PC-9 (cell line): ENCODE data around the gene POLR2F. TPM values are rescaled to one million over a fixed set of nuclear protein-coding genes. Genes with fewer than 3 reads are reported as not detected.

Experiments
- BruUV-seq: library from RNA; stranded (reverse); fragments of 400-500 nt; replicated peaks from 2 replicates; lab custom pipeline; 2021; lab: Mats Ljungman, UMichigan
- CTCF ChIA-PET: fragments of 300-600 bp; sonication (Branson Sonifier 250); formaldehyde crosslinking; loops from one replicate; lab custom pipeline; 2022; ENCODE audit warnings: antibody characterized with exemption; lab: Charles Lee
- POLR2A ChIA-PET: fragments of 300-600 bp; sonication (Branson Sonifier 250); formaldehyde crosslinking; loops from one replicate; lab custom pipeline; 2022; ENCODE audit warnings: antibody characterized with exemption; ENCODE audit not compliant: unreplicated experiment; lab: Charles Lee
- DNase-seq, 2 experiments: peaks; one replicate each; pipeline versions ENCODE4 v3.0.0 to v3.0.0-alpha.2; 2015 to 2022; ENCODE audit warnings: mixed read lengths in 1 of 2
- H2AFZ ChIP-seq: fragments of 200-600 bp; sonication (generic); 2 replicates; pipeline ENCODE4 v1.8.1; 2017; ENCODE audit warnings: antibody characterized with exemption
- H3F3A ChIP-seq: fragments of 200-600 bp; sonication (generic); 2 replicates; pipeline ENCODE4 v1.8.1; 2017; ENCODE audit warnings: antibody characterized with exemption, mild to moderate bottlenecking, low read depth; ENCODE audit not compliant: insufficient read depth
- H3K27ac ChIP-seq: fragments of 200-600 bp; sonication (generic); 2 replicates; pipeline ENCODE4 v1.6.1; 2016; ENCODE audit warnings: mixed run types
- H3K27me3 ChIP-seq: fragments of 200-600 bp; sonication (generic); 2 replicates; pipeline ENCODE4 v1.6.1; 2016; ENCODE audit warnings: low read depth, mixed run types; ENCODE audit not compliant: insufficient read depth
- H3K36me3 ChIP-seq: fragments of 200-600 bp; sonication (generic); 2 replicates; pipeline ENCODE4 v1.6.1; 2016; ENCODE audit warnings: low read depth, mixed run types
- H3K4me1 ChIP-seq: fragments of 200-600 bp; sonication (generic); replicated peaks from 2 replicates; pipeline ENCODE4 v1.6.1; 2016; ENCODE audit warnings: mixed run types; ENCODE audit not compliant: insufficient read depth
- H3K4me2 ChIP-seq: fragments of 200-600 bp; sonication (generic); 2 replicates; pipeline ENCODE4 v1.6.1; 2017; ENCODE audit warnings: mixed run types
- H3K4me3 ChIP-seq: fragments of 200-600 bp; sonication (generic); 2 replicates; pipeline ENCODE4 v1.6.1; 2016; ENCODE audit warnings: mixed run types
- H3K79me2 ChIP-seq: fragments of 200-600 bp; sonication (generic); 2 replicates; pipeline ENCODE4 v1.6.1; 2017; ENCODE audit warnings: low read depth, mixed run types
- H3K9me2 ChIP-seq: fragments of 200-600 bp; sonication (generic); 2 replicates; pipeline ENCODE4 v1.8.1; 2017; ENCODE audit warnings: mild to moderate bottlenecking; ENCODE audit not compliant: insufficient read depth
- H3K9me3 ChIP-seq: fragments of 200-600 bp; sonication (generic); 2 replicates; pipeline ENCODE4 v1.8.1; 2016; ENCODE audit warnings: low read depth; ENCODE audit not compliant: insufficient read depth
- H4K20me1 ChIP-seq: fragments of 200-600 bp; sonication (generic); 2 replicates; pipeline ENCODE4 v1.8.1; 2017; ENCODE audit not compliant: insufficient read depth
- CTCF ChIP-seq: fragments of 200-600 bp; sonication (generic); conservative IDR thresholded peaks from 2 replicates; pipeline ENCODE4 v1.6.1; 2017; ENCODE audit warnings: mixed run types, antibody characterized with exemption, mild to moderate bottlenecking, moderate library complexity
- EZH2 ChIP-seq: fragments of 200-600 bp; sonication (generic); IDR thresholded peaks from 2 replicates; pipeline ENCODE4 v1.8.0; 2017; ENCODE audit warnings: antibody characterized with exemption, low read depth
- intact Hi-C: fragments of 100-400 bp; cut with micrococcal nuclease; formaldehyde crosslinking; loops from one replicate; pipeline ENCODE4 v1.10.0; 2022; ENCODE audit not compliant: unreplicated experiment
- total RNA-seq: library from RNA; stranded (reverse); gene quantifications from 2 replicates; pipeline ENCODE4 v1.2.3, GENCODE V29; 2021

The POLR2F gene
- total RNA-seq, 1 experiment from 2014 or later: 180 TPM

- Histone ChIP-seq H3F3A (peaks cover 45% of the 10 kb centered on the region), H3K9me2 (no peaks in the 10 kb centered on the region), H3K9me3 (no peaks in the 10 kb centered on the region), H2AFZ (no peak overlapping the region), H3K79me2 (no peaks in the 10 kb centered on the region), H3K4me1 (peaks cover 17% of the 10 kb centered on the region), H3K4me2 (no peak overlapping the region), H3K27ac (no peak overlapping the region), H4K20me1 (peaks cover 63% of the 10 kb centered on the region), H3K4me3 (no peak overlapping the region), H3K27me3 (no peaks in the 10 kb centered on the region), H3K36me3 (0 out of 2 replicates have a peak, but pooled peaks cover 16% of the 10 kb centered on the region)
- POLR2A ChIA-PET: no interaction called here
- DNase-seq: peak in 1 of 2 experiments; percentile 31
- TF ChIP-seq EZH2: no peak
- no peak for TF ChIP-seq CTCF
- CTCF ChIA-PET: interaction anchor here (0.5 to 0.7 kb wide), 4 partner anchors 16 to 432 kb away, joined by 3 to 15 read pairs (median 5); no protein-coding TSS in a partner anchor
- intact Hi-C loops: no loop called here
- no TSS peak for BruUV-seq
Observed at GRCh38 chr22:37929390-37929789, 24.1 kb upstream of the POLR2F start.

GRCh38 chr22:37930270-37930951 is 23.1 kb upstream of the POLR2F start:
- no peak for DNase-seq
- intact Hi-C loops: no loop called here
- H3K79me2 ChIP-seq: no peaks in the 10 kb centered on the region

GRCh38 chr22:37930952-37931440 is 22.5 kb upstream of the POLR2F start:
- CTCF ChIA-PET: interaction anchor here (1.4 kb wide), 1 partner anchor 43 kb away, joined by 3 read pairs; no protein-coding TSS in a partner anchor
- peaks cover 14% of the 10 kb centered on the region; the same call in 1 of the 2 replicates for H3K36me3 ChIP-seq
- DNase-seq: no peak
- no peaks in the 10 kb centered on the region for H3K27me3 ChIP-seq
- BruUV-seq: no TSS peak
- no peaks in the 10 kb centered on the region for H3K79me2 ChIP-seq
- POLR2A ChIA-PET: no interaction called here
- intact Hi-C loops: no loop called here
- H3K9me3 ChIP-seq: no peaks in the 10 kb centered on the region
- H3K4me2 ChIP-seq: no peak overlapping the region
- TF ChIP-seq CTCF (peak; percentile 25; the same call in 1 of the 2 replicates), EZH2 (no peak)
- H3F3A ChIP-seq: peaks cover 47% of the 10 kb centered on the region
- no peak overlapping the region for H2AFZ ChIP-seq
- H3K4me3 ChIP-seq: no peak overlapping the region
- no peaks in the 10 kb centered on the region for H3K9me2 ChIP-seq
- H4K20me1 ChIP-seq: peaks cover 63% of the 10 kb centered on the region
- H3K4me1 ChIP-seq: peaks cover 17% of the 10 kb centered on the region
- no peak overlapping the region for H3K27ac ChIP-seq

More at GRCh38 chr22:37930270-37930951, 23.1 kb upstream of the POLR2F start:
- Histone ChIP-seq H3F3A (peaks cover 45% of the 10 kb centered on the region), H3K9me3 (no peaks in the 10 kb centered on the region), H3K27ac (no peak overlapping the region), H3K9me2 (no peaks in the 10 kb centered on the region), H3K27me3 (no peaks in the 10 kb centered on the region), H3K4me1 (peaks cover 17% of the 10 kb centered on the region), H2AFZ (no peak overlapping the region), H3K4me2 (no peak overlapping the region), H3K4me3 (no peak overlapping the region), H4K20me1 (peaks cover 61% of the 10 kb centered on the region), H3K36me3 (peaks cover 13% of the 10 kb centered on the region; the same call in 1 of the 2 replicates)
- BruUV-seq: no TSS peak
- TF ChIP-seq CTCF: peak; percentile 51; the same call in 1 of the 2 replicates
- no peak for TF ChIP-seq EZH2
- ChIA-PET CTCF (interaction anchor here (1.4 kb wide), 1 partner anchor 43 kb away, joined by 3 read pairs; no protein-coding TSS in a partner anchor), POLR2A (no interaction called here)
